Measurements from ENCODE around the gene TJP2.
"Not testable (repeated sequence)": the region's sequence is repeated elsewhere in the genome, so short reads cannot be mapped to it uniquely, and the experiment has no call there.

TJP2 gene

GRCh38 chr9:69164573-69164972 lies 9.5 kb upstream of the TJP2 start:
- not testable (repeated sequence) for DNase-seq

DNA sequence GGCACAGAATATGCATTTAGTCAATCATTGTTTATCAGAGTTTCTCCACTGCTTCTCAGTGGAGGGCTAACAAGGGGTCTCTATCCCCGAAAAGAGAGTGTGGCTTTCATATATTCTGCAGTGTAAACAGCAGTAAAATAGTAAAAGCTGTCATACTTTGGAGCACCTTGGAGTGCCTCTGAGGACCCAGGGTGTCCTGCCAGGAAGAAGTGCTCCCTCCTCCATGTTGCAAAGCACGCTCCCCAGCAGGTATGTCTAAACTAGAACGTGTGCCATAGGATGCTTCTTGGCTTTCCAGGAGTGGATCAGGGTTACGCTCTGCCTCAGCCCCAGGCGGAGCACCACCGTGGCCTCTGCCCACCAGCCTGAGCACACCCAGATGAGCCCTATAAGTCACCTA lies 8.5 kb upstream of the TJP2 start:
- DNase-seq, result no peak

DNA sequence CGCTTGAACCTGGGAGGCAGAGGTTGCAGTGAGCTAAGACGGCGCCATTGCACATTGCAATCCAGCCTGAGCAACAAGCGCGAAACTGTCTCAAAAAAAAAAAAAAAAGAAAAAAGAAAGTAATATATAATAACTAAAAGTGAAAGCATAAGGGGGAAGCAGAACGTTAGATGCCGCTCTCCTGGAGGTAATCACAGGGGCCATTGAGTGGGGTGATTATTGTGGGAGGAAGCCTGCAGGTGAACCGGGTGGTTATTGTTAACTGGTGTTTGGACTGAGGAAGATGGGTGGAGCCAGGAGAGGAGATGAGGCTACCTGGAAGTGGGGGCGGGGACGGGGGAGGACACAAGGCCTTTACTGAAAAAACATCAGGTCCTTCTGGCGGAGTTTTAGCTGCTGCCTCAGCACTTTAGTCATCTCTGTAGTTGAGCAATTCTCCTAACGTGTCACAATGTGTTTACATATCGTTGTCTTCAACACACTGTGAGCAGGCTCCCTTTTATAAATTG lies 5.3 kb upstream of the TJP2 start:
- DNase-seq, result peak; percentile 45 to 48

DNA sequence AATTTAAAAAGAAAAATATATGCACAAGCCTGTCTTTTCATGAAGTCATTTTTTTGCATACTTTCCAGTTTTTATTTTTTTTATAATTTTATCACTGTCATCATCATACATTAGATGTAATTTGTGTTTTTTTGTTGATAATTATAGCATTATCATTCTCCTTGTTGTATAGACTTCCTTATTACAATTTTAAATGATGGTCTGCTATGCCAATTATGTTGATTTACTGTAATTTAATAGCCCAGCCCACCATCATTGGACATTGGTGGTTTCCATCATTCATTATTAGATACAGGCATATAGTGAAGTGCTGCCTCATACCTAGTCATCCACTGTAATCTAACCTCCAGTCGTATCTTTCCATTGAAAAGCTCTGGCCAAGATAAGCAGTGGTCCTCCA lies 3.8 kb upstream of the TJP2 start:
- no peak for DNase-seq

- no peak for DNase-seq
Measured at GRCh38 chr9:69171049-69171448, 3.0 kb upstream of the TJP2 start.

- no peak for DNase-seq
Measured at GRCh38 chr9:69171517-69171916, 2.6 kb upstream of the TJP2 start.

DNA sequence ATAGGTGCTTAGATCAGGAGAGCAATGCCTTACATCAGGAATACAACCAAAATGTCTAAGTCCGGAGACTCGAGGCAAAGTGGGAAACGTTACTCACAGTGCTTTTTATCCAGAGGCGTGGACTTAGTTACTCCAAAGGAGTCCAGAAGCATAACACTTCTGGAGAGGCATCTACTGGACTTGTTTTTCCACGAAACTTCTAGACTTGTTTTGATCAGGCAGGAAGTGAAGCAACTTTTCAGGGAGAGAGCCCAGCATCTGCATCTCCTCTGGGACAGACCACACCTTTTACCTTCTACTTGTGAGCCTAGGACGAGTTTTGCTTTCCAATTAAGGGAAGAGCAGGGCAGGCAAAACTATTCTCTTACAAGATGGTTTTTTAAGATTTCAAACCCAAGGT lies 1.2 kb upstream of the TJP2 start:
- no peak for DNase-seq

DNA sequence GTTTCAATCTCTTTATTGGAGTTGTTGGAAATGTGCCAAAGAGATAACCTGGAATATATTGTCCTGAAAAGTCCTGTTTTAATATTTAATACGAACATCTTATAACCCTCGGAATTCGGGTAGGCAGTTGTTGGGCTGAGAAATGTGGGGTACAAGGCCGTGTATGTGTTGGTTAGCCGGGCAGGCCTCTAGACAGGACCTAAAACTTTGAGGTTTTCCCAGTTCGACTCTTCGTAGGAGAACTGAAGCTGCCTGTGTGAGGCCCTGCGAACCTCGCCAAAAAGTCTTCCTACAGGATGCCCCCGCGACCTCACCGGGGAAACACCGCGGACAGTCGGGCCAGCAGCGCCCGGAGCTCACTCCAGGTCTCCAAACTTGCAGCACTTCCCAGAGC lies 583 bp upstream of the TJP2 start:
- DNase-seq, result no peak

- DNase-seq, result peak in 1 of 2 donors; percentile 50
Measured at GRCh38 chr9:69174616-69175463, 763 bp downstream of the TJP2 start.

DNA sequence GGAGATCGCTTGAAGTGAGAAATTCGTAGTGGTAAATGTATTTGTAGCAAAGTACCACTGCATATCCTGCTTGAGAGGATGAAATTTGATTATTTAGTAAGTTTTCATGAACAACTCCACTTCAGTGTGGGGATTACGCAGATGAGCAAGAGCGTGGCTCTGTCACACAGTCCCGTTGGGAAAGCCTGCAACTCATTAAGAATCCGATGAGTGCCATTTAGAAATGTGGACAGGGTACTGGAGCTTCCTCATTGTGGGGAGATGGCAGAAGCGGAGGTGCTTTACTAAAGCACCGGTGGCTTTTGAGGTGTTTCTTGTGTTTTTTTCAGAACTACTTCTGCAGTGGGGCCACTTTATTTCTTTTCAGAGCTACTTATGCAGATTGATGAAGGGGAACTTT lies 1.4 kb downstream of the TJP2 start:
- DNase-seq, result no peak

GRCh38 chr9:69176471-69177171 lies 2.5 kb downstream of the TJP2 start:
- DNase-seq, result no peak

DNA sequence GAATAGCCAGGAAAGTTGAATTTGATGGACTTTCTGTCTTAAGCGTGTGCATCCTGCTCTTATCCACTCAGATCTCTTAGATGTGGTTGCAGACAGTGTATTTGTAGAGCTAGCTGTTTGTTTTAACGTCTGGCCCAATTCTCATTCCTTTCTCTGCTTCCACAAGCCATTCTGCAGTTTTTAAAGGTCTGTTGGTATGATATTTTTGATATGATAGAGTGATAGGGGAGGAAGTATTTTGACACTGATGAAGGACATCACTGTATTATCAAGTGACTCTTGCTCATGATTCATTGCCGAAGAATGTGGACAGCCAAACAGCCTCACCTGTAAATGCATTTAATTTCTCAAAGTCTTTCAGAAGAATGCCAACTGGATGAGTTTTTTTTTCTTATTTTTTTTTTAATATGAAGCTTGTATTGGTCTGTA lies 4.5 kb downstream of the TJP2 start:
- peak in 1 of 2 donors; percentile 24 for DNase-seq

DNA sequence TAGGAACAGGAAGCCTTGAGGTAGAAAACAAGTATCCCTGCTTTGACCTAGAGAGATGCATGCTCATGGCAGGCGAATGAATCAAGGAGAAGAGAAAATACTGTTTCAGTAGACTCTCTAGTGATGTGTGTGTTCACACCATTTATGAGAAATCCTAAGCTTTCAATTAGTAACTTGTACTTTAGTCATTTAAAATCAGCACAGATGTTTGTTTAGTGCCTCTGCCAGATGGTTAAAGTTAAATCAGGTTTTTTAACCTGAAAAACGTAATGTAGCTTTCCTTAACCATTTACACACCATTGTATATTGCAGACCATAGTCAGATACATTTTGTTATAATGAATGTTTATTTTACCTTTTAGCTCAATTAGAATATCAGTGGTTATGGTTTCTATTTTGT lies 5.0 kb downstream of the TJP2 start:
- DNase-seq, result no peak

DNA sequence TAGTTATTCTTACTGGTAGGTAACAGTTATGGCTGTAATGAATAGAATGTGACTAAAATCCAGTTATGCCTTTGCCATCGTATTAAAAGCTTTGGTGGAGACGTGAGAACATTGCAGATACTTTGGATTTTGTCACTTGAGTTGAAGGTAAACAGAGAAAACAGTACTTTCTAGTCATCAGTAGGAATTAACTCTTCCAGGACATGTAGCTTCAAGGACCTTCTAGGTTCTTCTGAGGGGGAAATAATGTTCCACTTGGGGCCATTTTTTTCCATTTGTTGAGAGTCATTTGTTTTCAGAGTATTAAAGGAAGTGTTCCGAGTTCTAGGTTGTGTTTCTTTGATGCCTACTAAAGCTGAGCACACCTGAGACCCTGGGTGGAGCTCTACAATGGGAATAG lies 6.1 kb downstream of the TJP2 start:
- DNase-seq, result no peak

- peak; percentile 51 to 57 for DNase-seq
Measured at GRCh38 chr9:69180670-69181069, 6.6 kb downstream of the TJP2 start.

GRCh38 chr9:69181908-69182353 lies 7.9 kb downstream of the TJP2 start:
- DNase-seq, result peak in 1 of 2 donors; percentile 48

GRCh38 chr9:69184266-69184665 lies 10.2 kb downstream of the TJP2 start:
- no peak for DNase-seq

DNA sequence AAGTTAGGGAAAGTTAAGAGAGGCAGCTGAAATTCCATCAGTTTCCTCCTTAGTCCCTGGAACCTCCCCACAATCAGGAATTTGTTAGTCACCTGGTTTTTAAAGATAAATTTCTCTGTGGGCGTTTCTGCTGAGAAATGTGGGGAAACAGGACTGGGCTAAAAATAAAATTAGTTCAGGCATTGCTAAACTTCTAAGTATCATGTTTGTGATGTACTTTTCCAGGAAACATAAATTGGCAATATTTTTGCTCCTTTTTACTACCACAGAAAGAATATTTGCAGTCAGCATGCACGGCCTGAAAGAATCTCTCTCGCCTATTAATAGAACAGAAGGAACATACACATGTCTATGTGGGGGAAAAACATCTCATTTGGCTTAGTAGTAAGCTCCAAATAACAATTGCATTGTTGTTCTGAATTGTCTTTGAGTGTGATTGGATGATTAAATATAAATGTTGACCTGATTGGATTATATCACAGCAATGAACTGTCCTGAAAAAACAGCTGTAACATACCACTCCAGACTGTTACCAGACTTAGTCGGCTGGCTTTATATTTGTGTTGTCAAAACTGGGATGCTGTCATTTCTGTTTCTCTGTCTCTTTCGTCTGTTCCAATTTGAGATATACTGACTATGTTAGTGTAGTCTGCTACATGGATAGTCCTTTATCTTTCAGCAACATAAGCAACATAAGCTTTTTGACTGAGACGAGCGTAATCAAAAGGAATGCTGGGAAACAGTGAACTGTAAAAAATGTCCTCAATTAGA lies 12.9 kb downstream of the TJP2 start:
- DNase-seq, result no peak

GRCh38 chr9:69188975-69189374 lies 14.9 kb downstream of the TJP2 start:
- no peak for DNase-seq

DNA sequence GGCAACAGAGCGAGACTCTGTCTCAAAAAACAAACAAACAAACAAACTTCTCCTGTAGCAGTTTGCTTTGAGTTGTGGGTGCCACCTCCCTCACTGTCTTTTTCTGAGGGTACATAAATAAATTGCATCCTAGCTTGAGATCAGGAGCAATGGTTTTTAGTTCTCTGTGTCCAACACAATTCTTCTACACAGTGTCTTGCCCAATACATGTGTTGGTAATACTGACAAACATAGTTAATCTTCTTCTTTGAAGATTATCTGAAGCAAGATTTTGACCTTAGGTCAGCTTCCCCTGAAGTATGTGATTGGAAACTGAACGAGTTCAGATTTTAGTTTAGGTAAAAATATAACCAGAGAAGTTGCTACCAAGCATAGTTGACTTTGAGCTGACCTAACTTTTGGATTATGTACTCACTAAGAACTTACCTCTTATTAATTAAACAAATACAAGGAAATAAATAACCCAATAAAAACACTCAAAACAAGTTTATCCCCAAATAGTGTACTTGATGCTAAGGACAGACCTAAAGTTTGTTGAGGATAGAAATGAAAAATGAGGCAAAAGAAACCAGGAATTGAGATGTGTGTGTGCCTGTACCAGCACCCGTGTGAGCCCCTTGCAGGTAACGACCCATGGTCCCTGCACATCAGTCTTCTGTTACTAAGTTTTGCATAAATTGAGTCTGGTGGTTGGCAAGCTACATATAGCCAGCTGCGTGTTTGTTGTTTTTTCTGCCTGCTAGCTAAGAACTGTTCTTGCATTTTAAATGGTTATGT lies 16.2 kb downstream of the TJP2 start:
- DNase-seq, result no peak

GRCh38 chr9:69190863-69191181 lies 16.7 kb downstream of the TJP2 start:
- DNase-seq, result no peak

DNA sequence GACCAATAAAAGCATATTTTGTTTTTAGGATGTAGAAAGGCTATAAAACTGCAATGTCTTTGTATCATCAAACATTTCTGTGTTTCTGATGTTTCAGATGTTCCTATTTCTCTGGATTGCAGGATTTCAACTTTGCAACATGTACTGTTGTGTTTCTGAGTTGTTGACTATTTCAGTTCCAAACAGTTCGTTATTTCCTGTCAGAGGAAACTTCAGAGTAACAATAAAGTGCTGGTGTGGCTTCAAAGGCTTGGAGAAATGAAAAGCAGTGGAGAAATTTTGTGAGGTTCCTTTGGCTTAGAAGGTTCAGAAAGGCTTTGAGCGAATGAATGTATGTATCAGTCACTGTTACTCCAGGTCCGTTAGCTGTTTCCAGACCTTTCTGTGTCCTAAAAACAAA lies 17.2 kb downstream of the TJP2 start:
- DNase-seq, result no peak

DNA sequence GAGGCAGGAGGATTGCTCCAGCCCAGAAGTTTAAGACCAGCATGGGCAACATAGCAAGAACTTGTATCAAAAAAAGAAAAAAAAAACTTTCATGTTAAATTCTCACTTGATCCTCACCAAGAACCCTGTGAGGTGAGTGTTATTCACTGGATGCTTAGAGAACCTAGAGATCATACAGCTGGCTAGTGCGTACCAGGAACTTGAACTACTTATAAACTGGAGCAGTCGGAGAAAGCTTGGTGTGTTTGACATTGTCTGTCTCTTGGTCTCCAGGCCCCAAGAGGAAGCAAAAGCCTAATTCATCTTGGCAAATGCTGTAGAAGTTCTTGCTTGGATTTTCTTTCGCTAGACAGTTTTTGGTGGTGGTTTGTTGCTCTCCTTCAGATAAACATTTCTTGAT lies 18.1 kb downstream of the TJP2 start:
- no peak for DNase-seq
